Measurements from ENCODE around the gene TMEM163.

TMEM163 gene

DNA sequence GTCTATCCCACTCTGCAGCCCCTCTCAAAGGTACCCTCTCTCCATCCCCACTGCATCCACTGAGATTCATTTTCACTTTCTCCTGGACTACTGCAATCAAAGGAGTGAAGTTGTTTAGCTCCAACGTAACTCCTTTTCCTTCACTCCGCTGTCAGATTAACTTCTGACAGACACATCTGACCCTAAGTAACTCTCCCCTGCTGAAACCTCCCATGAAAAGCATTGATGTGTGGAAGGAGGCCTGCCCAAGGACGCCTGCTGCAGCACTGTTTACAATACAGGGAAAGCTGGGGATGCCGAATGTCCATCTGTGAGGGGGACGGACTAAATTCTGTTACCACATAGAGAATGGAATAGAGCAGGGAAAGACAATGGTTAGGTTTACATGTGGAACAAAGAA, 114.8 kb downstream of the TMEM163 start:
- Histone ChIP-seq H3K36me3 (replicated peaks) (no peaks in the 10 kb centered on the region), H3K27ac (no peak overlapping the region), H3K27me3 (replicated peaks) (no peaks in the 10 kb centered on the region), H3K4me3 (ENCODE audit: low read depth, low read length) (no peak overlapping the region)
- in situ Hi-C loops (cut with HindIII; ENCODE audit: low pct_ligation_motif_present, low sequenced_read_pairs): no loop called here
- TF ChIP-seq, protein P1, sequence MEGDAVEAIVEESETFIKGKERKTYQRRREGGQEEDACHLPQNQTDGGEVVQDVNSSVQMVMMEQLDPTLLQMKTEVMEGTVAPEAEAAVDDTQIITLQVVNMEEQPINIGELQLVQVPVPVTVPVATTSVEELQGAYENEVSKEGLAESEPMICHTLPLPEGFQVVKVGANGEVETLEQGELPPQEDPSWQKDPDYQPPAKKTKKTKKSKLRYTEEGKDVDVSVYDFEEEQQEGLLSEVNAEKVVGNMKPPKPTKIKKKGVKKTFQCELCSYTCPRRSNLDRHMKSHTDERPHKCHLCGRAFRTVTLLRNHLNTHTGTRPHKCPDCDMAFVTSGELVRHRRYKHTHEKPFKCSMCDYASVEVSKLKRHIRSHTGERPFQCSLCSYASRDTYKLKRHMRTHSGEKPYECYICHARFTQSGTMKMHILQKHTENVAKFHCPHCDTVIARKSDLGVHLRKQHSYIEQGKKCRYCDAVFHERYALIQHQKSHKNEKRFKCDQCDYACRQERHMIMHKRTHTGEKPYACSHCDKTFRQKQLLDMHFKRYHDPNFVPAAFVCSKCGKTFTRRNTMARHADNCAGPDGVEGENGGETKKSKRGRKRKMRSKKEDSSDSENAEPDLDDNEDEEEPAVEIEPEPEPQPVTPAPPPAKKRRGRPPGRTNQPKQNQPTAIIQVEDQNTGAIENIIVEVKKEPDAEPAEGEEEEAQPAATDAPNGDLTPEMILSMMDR (IDR thresholded peaks at IDR 0.05; ENCODE audit: low read depth, low read length, missing control alignments): no peak
- DNase-seq: no peak

DNA sequence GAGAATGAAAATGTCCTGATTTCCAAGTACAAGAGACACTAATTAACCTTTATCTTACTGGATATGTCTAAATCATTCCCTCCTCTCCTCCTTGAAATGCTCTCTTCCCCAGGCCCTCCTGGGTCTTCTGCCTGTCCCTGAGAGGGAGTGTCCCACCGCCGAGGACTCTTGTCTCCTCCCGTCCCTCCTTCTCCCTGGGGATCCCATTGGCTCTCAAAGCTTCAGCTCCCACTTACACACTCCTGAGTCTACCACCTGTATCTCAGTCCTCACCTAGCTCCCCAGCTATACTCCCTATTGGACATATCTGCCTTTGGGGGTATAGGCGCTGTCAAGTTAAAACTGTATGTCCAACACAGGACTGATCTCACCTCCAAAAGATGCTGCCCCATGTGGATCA, 116.1 kb downstream of the TMEM163 start:
- Histone ChIP-seq H3K27me3 (replicated peaks) (no peaks in the 10 kb centered on the region), H3K4me3 (ENCODE audit: low read depth, low read length) (no peak overlapping the region), H3K27ac (no peak overlapping the region), H3K36me3 (replicated peaks) (no peaks in the 10 kb centered on the region)
- in situ Hi-C loops (cut with HindIII; ENCODE audit: low pct_ligation_motif_present, low sequenced_read_pairs): no loop called here
- DNase-seq: no peak
- TF ChIP-seq, protein P1 (IDR thresholded peaks at IDR 0.05; ENCODE audit: low read depth, low read length, missing control alignments): no peak

DNA sequence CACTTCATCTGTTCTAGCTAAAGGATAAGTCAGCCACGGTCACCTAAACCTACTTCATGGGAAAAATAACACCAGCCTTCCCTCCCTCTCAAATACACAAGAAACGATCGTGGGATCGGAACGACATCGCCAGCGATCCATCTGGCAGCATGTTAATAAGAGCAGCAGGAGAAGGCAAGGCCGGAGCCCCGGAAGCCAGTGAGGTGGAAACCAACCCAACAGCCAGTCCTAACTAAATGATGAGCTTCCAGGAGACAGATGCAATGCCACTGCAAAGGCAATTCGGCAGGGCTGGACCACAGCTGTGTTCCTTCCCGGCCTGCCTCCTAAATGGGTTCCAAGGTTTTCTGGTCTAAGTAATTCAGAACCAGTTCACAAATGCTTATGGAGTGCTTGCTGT, 117.5 kb downstream of the TMEM163 start:
- TF ChIP-seq, protein P1 (IDR thresholded peaks at IDR 0.05; ENCODE audit: low read depth, low read length, missing control alignments): no peak
- DNase-seq: no peak
- in situ Hi-C loops (cut with HindIII; ENCODE audit: low pct_ligation_motif_present, low sequenced_read_pairs): no loop called here

DNA sequence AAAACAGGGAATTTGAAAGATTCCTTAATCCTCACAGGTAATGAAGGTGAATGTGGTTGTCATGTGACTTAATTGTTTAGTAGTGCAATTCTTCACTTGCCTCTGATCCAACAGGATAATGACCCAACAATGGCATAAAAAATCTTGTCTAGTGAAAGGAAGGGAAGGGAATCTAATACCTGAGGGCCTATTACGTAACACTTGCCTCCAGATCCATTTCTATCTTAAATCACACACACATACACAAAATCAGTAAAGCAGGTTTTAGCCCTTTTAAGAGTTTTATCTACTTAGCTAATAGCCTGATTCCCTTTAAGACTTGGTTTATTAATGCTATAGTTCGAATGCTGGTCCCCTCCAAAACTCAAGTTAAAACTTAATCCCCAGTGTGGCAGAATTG, 118.6 kb downstream of the TMEM163 start:
- Histone ChIP-seq H3K27me3 (replicated peaks) (no peaks in the 10 kb centered on the region), H3K36me3 (replicated peaks) (no peaks in the 10 kb centered on the region), H3K27ac (no peak overlapping the region), H3K4me3 (ENCODE audit: low read depth, low read length) (no peak overlapping the region)
- no peak for DNase-seq
- TF ChIP-seq, protein P1 (IDR thresholded peaks at IDR 0.05; ENCODE audit: low read depth, low read length, missing control alignments): no peak
- in situ Hi-C loops (cut with HindIII; ENCODE audit: low pct_ligation_motif_present, low sequenced_read_pairs): no loop called here

More for the DNA sequence above, 117.5 kb downstream of the TMEM163 start:
- Histone ChIP-seq H3K36me3 (replicated peaks) (no peaks in the 10 kb centered on the region), H3K4me3 (ENCODE audit: low read depth, low read length) (no peak overlapping the region), H3K27me3 (replicated peaks) (no peaks in the 10 kb centered on the region), H3K27ac (no peak overlapping the region)

DNA sequence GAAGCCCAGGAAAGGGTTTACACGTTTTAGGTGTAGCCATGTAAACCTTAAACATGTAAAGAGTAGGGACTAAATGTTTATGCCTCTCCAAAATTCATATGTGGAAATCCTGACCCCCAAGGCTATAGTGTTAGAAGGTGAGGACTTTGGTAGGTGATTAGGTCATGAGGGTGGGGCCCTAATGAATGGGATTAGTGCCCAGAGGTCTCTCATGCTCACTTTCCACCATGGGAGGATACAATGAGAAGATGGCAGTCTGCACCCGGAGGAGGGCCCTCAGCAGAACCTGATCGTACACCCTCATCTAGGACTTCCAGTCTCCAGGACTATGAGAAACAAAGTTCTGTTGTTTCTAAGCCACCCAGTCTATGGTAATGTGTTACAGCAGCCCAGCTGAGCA, 119.6 kb downstream of the TMEM163 start:
- Histone ChIP-seq H3K27me3 (replicated peaks) (no peaks in the 10 kb centered on the region), H3K27ac (no peak overlapping the region), H3K4me3 (ENCODE audit: low read depth, low read length) (no peak overlapping the region), H3K36me3 (replicated peaks) (no peaks in the 10 kb centered on the region)
- TF ChIP-seq, protein P1 (IDR thresholded peaks at IDR 0.05; ENCODE audit: low read depth, low read length, missing control alignments): no peak
- in situ Hi-C loops (cut with HindIII; ENCODE audit: low pct_ligation_motif_present, low sequenced_read_pairs): no loop called here
- no peak for DNase-seq

DNA sequence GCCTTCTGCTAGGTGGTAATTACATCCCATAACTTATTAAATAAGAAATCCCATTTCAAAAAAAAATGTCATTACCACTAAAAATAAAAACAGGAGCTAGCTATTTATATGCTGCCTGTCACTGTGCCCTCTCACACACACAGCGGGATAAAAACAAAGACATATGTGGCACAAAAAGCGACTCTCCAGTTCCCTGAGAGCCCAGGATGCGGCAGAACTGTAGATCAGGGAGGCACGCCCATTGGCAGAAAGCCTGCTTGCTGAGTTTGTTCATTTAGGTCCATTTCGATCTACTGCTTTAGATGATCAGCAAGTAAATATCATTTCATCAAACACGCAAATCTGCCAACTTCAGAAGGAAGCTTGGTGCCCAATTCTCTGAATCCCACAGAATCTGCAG, 124.4 kb downstream of the TMEM163 start:
- TF ChIP-seq, protein P1 (IDR thresholded peaks at IDR 0.05; ENCODE audit: low read depth, low read length, missing control alignments): no peak
- Histone ChIP-seq H3K27me3 (replicated peaks) (no peaks in the 10 kb centered on the region), H3K27ac (no peak overlapping the region), H3K36me3 (replicated peaks) (no peaks in the 10 kb centered on the region), H3K4me3 (ENCODE audit: low read depth, low read length) (no peak overlapping the region)
- no peak for DNase-seq
- in situ Hi-C loops (cut with HindIII; ENCODE audit: low pct_ligation_motif_present, low sequenced_read_pairs): no loop called here

Measured in brain microvascular endothelial cell (primary cell).